Measurements from ENCODE around the gene MAP3K12. TPM values are rescaled to one million over a fixed set of nuclear protein-coding genes. Genes with fewer than 3 reads are reported as not detected.

Gene MAP3K12
- polyA plus RNA-seq, 1 experiment = 35.7 TPM

- no peak for TF ChIP-seq CTCF (IDR thresholded peaks at IDR 0.05; ENCODE audit: low read depth, low read length)
- no peak for DNase-seq (ENCODE audit: low read depth, low spot score)
- no peak overlapping the region for H3K4me3 ChIP-seq (ENCODE audit: low read depth, low read length)
- ChIA-PET POLR2A (interaction anchor here (1.0 kb wide), 1 partner anchor 37 kb away, joined by 3 read pairs; the partner anchor contains the start of gene TARBP2), CTCF (interaction anchor here (0.9 to 2.5 kb wide), 2 partner anchors 138 to 208 kb away, joined by 4 to 11 read pairs; partner anchors contain the start of gene ATP5MC2)
- H3K9me3 ChIP-seq (ENCODE audit: control insufficient read depth, insufficient read depth, low read length) = no peaks in the 10 kb centered on the region
- no peak overlapping the region for H3K27ac ChIP-seq (ENCODE audit: low read depth, low read length)
- H3K27me3 ChIP-seq (ENCODE audit: control insufficient read depth, insufficient read depth, low read length) = no peaks in the 10 kb centered on the region
Observed at GRCh38 chr12:53538209-53538689, 39.0 kb upstream of the MAP3K12 start.

GRCh38 chr12:53536962-53537361, 37.7 kb upstream of the MAP3K12 start:
- Histone ChIP-seq H3K27ac (ENCODE audit: low read depth, low read length) (no peak overlapping the region), H3K27me3 (ENCODE audit: control insufficient read depth, insufficient read depth, low read length) (no peaks in the 10 kb centered on the region), H3K4me3 (ENCODE audit: low read depth, low read length) (no peak overlapping the region), H3K9me3 (ENCODE audit: control insufficient read depth, insufficient read depth, low read length) (no peaks in the 10 kb centered on the region)
- ChIA-PET CTCF (no interaction called here), POLR2A (no interaction called here)
- DNase-seq (ENCODE audit: low read depth, low spot score) = no peak
- TF ChIP-seq CTCF (IDR thresholded peaks at IDR 0.05; ENCODE audit: low read depth, low read length) = no peak

GRCh38 chr12:53533471-53533870, 34.2 kb upstream of the MAP3K12 start:
- CTCF ChIA-PET = interaction anchor here (0.8 to 1.2 kb wide), 2 partner anchors 10 to 142 kb away, joined by 3 to 4 read pairs; partner anchors contain the start of gene ATP5MC2
- Histone ChIP-seq H3K27me3 (ENCODE audit: control insufficient read depth, insufficient read depth, low read length) (no peaks in the 10 kb centered on the region), H3K27ac (ENCODE audit: low read depth, low read length) (no peak overlapping the region), H3K4me3 (ENCODE audit: low read depth, low read length) (no peak overlapping the region), H3K9me3 (ENCODE audit: control insufficient read depth, insufficient read depth, low read length) (no peaks in the 10 kb centered on the region)
- no peak for TF ChIP-seq CTCF (IDR thresholded peaks at IDR 0.05; ENCODE audit: low read depth, low read length)
- POLR2A ChIA-PET = interaction anchor here (0.6 kb wide), 1 partner anchor 188 kb away, joined by 3 read pairs; no protein-coding TSS in a partner anchor
- DNase-seq (ENCODE audit: low read depth, low spot score) = no peak

GRCh38 chr12:53532524-53533445, 33.5 kb upstream of the MAP3K12 start:
- Histone ChIP-seq H3K9me3 (ENCODE audit: control insufficient read depth, insufficient read depth, low read length) (no peaks in the 10 kb centered on the region), H3K4me3 (ENCODE audit: low read depth, low read length) (no peak overlapping the region), H3K27ac (ENCODE audit: low read depth, low read length) (no peak overlapping the region), H3K27me3 (ENCODE audit: control insufficient read depth, insufficient read depth, low read length) (no peaks in the 10 kb centered on the region)
- ChIA-PET POLR2A (interaction anchor here (0.6 kb wide), 1 partner anchor 187 kb away, joined by 3 read pairs; no protein-coding TSS in a partner anchor), CTCF (interaction anchor here (0.8 to 1.8 kb wide), 3 partner anchors 11 to 214 kb away, joined by 3 to 6 read pairs (median 3); partner anchors contain the start of gene ATP5MC2)
- no peak for DNase-seq (ENCODE audit: low read depth, low spot score)
- TF ChIP-seq CTCF (IDR thresholded peaks at IDR 0.05; ENCODE audit: low read depth, low read length) = no peak

GRCh38 chr12:53532021-53532420, 32.8 kb upstream of the MAP3K12 start:
- H3K9me3 ChIP-seq (ENCODE audit: control insufficient read depth, insufficient read depth, low read length) = no peaks in the 10 kb centered on the region
- ChIA-PET POLR2A (no interaction called here), CTCF (interaction anchor here (0.8 to 1.8 kb wide), 3 partner anchors 12 to 214 kb away, joined by 3 to 6 read pairs (median 3); no protein-coding TSS in a partner anchor)
- H3K27me3 ChIP-seq (ENCODE audit: control insufficient read depth, insufficient read depth, low read length) = no peaks in the 10 kb centered on the region
- DNase-seq (ENCODE audit: low read depth, low spot score) = no peak
- no peak overlapping the region for H3K4me3 ChIP-seq (ENCODE audit: low read depth, low read length)
- no peak for TF ChIP-seq CTCF (IDR thresholded peaks at IDR 0.05; ENCODE audit: low read depth, low read length)
- no peak overlapping the region for H3K27ac ChIP-seq (ENCODE audit: low read depth, low read length)

All from AG04450 (cell line).